ENCODE results near the gene LMAN1.

DNA sequence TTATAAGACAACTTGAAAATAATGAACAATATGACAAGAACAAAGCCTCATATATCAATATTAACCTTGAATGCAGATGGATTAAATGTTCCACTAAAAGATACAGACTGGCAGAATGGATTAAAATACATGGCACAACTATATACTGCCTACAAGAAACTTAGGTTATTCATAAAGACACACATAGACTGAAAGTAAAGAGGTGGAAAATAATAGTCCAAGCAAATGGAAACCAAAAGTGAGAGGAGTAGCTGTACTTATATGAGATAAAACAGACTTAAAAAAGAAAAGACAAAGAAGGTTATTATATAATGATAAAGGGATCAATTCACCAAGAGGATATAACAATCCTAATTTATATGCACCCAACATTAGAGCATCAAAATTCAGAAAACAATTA is 18.2 kb downstream of the LMAN1 start:
- TF ChIP-seq, protein P1, sequence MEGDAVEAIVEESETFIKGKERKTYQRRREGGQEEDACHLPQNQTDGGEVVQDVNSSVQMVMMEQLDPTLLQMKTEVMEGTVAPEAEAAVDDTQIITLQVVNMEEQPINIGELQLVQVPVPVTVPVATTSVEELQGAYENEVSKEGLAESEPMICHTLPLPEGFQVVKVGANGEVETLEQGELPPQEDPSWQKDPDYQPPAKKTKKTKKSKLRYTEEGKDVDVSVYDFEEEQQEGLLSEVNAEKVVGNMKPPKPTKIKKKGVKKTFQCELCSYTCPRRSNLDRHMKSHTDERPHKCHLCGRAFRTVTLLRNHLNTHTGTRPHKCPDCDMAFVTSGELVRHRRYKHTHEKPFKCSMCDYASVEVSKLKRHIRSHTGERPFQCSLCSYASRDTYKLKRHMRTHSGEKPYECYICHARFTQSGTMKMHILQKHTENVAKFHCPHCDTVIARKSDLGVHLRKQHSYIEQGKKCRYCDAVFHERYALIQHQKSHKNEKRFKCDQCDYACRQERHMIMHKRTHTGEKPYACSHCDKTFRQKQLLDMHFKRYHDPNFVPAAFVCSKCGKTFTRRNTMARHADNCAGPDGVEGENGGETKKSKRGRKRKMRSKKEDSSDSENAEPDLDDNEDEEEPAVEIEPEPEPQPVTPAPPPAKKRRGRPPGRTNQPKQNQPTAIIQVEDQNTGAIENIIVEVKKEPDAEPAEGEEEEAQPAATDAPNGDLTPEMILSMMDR (conservative IDR thresholded peaks at IDR 0.05; ENCODE audit: low read length), result no peak
- no peak for TF ChIP-seq EZH2phosphoT487 (IDR thresholded peaks at IDR 0.05; ENCODE audit: borderline replicate concordance)
